GM18517 (cell line): ENCODE measurements around the gene ADAMTSL1.

Experiments used
- ATAC-seq: cut with Tn5 transposase; IDR thresholded peaks from one replicate; pipeline ENCODE4 v1.9.1; 2021; ENCODE audit warnings: mild to moderate bottlenecking, moderate library complexity; ENCODE audit not compliant: unreplicated experiment

Gene ADAMTSL1

GRCh38 chr9:18601026-18601425 is 127.1 kb downstream of the ADAMTSL1 start:
- ATAC-seq = no peak

DNA sequence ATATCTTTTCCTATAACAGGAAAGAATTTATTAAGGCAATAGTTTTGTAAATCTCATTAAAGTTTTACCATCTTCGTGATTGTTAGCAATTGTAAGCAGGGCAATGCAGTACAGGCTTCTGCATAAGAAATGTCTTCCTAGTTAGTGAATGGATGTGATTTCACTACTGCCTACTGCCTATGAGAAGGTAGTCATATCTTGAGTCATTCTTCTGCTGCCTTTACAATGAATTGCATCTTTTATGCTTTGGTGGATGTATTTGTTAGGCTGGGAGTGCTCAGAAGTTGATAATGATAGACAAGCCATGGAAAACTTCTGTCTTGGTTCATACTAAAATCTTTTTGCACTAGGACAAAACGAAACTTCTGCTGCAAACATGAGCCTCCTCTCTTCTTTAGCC is 128.0 kb downstream of the ADAMTSL1 start:
- ATAC-seq = no peak

DNA sequence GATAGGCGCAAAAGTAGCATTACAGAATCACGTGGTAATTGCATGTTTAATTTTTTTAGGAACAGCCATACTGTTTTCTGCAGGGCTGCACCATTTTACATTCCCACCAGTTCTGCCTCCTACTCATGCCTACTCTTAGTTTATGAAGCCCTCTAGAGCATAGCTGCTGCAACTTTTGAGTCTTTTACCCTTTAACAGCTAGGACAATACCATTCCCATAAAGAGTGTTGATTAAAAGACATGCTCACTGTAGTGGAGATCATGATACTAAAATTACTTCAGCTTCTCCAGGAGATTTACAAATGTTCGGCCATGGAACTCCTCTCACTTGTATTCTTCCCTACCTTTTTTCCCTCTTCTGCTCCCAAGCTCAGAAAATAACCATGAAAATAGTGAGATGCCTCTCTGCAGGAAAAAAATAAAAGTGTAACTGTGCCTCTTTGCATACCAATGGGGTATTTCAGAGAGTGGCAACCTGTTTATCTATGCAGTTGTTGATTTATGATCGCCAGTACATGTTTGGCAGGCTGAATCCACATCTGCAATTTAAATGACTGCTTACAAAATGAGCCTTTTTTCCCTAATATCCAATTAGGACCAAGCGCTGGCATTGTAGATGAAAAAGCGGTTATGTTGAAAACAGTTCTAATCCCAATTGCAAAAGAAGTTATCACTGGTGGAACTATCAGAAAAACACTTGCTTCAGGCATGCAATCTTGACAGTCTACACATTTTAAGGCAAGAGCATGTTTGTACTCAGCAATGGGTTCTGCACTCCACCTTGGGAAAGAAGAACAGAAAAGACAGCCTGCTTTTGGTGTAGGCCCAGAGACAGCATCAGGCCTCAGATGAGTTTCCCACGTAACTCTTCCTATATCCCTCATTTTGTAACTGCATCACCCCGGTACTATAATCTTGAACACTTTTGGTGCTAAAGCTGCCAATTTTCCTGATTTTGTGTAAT is 131.1 kb downstream of the ADAMTSL1 start:
- ATAC-seq = no peak

GRCh38 chr9:18605766-18606180 is 131.8 kb downstream of the ADAMTSL1 start:
- ATAC-seq = no peak

DNA sequence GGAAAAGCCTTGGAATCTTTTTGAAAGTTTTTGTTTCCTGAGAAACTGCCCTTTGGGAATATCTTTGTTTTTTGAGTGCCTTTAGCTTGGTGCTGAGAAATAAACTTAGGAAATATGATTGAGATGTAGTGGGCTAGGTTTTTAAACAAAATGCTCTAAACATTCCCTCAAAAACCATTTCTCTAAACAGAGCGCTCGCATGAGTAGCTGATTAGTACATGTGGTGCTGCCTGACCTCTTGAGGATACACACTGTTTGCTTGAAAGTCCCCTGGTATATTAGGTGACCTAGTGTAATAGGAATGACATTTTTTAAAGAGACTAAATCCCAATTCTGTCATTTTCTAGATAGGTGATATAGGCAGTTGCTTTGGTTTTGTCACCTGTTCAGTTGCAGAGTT is 132.3 kb downstream of the ADAMTSL1 start:
- no peak for ATAC-seq

DNA sequence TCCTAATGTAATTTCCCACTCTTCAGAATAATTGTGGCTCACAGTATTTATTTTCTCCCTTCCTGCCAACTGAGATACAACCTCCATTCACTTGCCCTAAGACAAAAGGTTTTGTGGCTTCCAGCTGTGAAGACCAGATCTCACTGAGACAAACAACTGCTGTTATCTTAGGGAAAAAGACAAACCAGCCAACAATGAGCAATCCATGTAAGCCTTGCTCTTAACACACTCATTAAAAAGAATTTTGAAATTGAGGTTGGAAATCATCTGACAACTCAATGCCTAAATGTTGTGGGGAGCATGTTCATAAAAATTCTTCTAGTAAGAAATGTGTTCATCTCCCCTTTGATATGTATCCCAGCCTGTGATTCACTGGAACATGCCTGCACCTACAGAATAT is 132.9 kb downstream of the ADAMTSL1 start:
- no peak for ATAC-seq

DNA sequence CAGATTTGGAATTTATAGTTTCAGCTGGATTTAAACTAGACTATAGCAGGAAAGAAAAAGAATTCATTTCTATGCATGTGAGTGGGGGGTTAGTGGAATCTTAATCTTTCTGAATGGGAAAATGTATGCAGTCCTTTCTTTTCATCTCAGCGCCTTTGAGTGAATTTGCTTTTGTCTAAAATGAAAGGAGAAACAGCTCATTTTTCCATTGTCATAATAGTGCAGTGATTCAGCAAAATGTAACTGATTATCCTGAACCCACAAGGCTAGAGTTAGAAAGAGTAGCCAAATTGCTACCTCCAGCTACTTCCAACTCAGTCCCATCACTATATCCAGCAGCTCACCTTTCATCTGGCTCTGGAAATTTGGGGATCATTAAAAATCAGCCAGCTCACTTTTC is 134.4 kb downstream of the ADAMTSL1 start:
- no peak for ATAC-seq

GRCh38 chr9:18610956-18611355 is 137.0 kb downstream of the ADAMTSL1 start:
- no peak for ATAC-seq

GRCh38 chr9:18611971-18612370 is 138.0 kb downstream of the ADAMTSL1 start:
- no peak for ATAC-seq

- no peak for ATAC-seq
Measured at GRCh38 chr9:18614116-18614515, 140.2 kb downstream of the ADAMTSL1 start.

GRCh38 chr9:18614651-18615050 is 140.7 kb downstream of the ADAMTSL1 start:
- no peak for ATAC-seq

GRCh38 chr9:18616976-18617375 is 143.0 kb downstream of the ADAMTSL1 start:
- no peak for ATAC-seq

DNA sequence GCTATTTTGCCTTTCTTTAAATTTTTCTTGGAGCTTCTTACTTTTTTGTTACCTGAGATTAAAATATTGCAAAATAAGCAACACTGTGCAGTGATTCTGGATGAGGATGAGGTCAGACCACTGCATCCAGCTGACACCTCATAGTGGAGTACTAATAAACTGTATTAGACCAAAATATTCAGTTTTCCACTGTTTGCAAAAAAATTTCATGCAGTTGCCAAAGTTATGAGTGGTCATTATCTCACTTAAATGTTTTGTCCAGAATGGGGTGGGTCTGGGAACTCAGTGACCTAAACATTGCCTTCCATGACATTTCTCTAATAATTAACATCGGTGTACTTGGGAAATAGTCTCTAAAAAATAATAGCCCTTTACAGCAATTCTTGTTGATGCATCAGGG is 143.8 kb downstream of the ADAMTSL1 start:
- ATAC-seq = no peak

DNA sequence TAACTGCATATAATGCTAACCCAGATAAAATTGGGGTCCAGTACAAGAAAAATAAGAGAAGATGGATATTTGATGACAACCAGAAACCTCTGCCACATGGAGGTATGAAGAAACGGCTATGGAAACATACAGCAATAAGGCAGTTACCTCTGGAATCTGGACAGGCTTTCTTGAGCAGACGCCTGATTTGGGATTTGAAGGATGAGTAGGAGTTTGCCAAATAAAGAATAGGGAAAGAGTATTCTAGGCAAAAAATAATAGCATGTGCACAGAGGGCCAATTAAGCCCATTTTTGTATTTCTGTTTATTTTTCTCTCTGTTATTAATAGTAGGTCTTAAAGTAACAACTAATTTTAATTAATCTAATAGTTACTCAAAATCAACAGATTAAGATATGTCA is 144.9 kb downstream of the ADAMTSL1 start:
- ATAC-seq = no peak

DNA sequence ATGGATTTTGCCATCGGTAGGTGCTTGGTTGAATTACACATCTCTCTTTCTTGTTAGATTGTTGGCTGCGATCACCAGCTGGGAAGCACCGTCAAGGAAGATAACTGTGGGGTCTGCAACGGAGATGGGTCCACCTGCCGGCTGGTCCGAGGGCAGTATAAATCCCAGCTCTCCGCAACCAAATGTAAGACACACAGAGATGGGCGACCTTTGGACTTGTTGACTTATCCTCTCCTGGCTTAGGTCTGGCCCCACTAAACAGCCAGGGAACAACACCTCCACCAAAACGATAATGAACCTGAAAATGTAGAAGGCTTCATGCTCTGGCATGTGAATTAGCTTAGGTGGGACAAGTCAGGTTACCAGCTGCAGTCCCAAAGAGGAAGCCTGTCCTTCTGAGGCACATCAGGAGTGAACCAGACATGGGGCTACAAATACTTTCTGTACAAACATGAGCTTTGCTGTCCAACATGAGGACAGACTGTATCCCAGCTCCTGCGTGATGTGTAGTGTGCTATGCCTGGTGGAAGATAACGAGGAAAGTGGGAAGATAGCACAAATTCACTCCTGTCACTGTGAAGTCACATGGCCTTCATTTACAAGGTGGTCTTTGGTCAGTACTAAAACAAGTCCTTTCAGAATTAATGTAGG is 148.4 kb downstream of the ADAMTSL1 start:
- no peak for ATAC-seq

GRCh38 chr9:18623221-18624079 is 149.5 kb downstream of the ADAMTSL1 start:
- ATAC-seq = no peak

- ATAC-seq = no peak
Measured at GRCh38 chr9:18626046-18626698, 152.2 kb downstream of the ADAMTSL1 start.

- ATAC-seq = no peak
Measured at GRCh38 chr9:18629136-18629535, 155.2 kb downstream of the ADAMTSL1 start.

- ATAC-seq = no peak
Measured at GRCh38 chr9:18632632-18633403, 158.9 kb downstream of the ADAMTSL1 start.

GRCh38 chr9:18636781-18637180 is 162.8 kb downstream of the ADAMTSL1 start:
- ATAC-seq = no peak
